GM18511 (cell line): ENCODE results near the gene PRR3.
"Not testable (repeated sequence)": the region's sequence is repeated elsewhere in the genome, so short reads cannot be mapped to it uniquely, and the experiment has no call there.

Experiments used
- ATAC-seq: cut with Tn5 transposase; IDR thresholded peaks from one replicate; pipeline ENCODE4 v1.9.1; 2021; ENCODE audit warnings: mild to moderate bottlenecking, moderate library complexity; ENCODE audit not compliant: unreplicated experiment

The PRR3 gene, protein sequence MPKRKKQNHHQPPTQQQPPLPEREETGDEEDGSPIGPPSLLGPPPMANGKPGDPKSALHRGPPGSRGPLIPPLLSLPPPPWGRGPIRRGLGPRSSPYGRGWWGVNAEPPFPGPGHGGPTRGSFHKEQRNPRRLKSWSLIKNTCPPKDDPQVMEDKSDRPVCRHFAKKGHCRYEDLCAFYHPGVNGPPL

DNA sequence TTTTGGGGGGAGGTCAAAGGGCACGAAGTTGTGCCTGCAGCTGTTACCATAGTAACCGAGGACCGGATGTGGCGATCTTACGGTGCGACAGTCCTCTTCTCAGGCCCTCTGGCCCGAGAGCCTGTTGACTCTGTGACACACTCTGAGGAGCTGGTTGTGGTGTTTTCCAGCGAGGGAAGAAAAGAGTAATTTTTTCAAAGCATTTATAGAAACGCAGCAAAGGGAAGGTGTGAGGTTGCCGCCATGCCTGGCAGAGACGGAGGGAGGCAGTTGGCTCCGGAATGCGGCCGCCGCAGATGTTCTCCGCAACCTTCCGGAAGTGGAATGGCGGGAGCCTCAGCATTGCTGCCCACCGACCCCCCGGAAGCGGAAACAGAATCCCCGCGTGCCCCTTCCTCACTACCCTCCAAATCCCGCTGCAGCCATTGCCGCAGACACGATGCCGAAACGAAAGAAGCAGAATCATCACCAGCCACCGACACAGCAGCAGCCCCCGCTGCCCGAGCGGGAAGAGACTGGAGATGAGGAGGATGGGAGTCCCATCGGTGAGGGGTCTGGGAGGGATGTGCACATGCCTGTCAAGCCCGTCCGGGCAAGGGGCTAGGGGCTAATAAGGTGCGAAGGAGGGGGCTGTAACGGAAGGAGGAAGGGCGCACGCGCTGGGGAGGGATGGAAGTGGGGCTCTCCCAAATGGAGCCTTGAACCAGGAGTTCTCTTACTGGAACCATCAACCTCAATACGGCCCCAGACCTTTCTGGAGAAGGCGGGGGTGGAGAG, at the start of gene PRR3:
TSS of gene PRR3 (plus strand) at position 390 of the 777 bp plus-strand sequence. CDS start at position 440, 50 bp downstream.
- peak; percentile 71 for ATAC-seq

DNA sequence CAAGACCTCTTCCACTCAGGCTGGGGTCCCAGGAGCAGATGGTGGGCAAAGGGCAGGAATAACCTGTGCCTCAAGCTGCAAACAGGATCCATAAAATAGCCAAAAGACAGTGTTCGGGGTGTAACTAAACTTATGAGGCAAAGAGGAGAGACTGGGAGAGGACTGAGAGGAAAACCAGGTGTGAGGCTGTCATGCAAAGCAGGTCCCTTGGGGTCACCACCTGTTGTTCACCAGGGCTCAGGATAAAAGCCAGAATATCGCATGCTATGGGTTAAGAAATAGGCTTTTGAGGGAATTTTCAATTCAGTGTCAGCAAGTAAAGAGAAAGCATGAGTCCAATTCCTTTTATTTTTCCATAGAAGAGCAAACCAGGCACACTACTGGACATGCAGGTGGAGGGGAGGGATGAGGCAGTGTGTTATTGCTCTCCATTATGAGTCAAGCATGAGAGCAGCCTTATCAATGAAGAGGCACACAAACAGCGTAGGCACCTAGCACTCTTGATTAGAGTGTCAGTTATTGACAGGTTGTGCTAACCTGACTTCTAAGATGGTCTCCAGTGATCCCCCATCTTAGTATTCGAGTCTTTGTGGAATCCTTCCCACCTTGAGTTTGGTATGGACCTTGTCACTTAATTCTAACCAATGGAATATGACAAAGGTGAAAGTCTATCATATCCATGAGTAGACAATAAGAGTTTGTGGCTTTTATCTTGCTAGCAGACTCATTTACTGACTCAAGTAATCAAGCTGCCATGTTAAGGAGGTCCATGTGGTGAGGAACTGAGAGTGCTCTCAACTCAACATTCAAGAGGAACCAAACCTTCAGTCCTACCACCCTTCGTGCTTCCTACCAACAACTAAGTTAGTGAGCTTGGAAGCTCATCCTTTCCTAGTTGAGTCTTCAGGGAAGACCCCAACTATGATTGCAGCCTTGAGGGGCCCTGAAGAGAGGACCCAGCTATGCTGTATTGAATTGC, 49.0 kb upstream of the PRR3 start:
- no peak for ATAC-seq

DNA sequence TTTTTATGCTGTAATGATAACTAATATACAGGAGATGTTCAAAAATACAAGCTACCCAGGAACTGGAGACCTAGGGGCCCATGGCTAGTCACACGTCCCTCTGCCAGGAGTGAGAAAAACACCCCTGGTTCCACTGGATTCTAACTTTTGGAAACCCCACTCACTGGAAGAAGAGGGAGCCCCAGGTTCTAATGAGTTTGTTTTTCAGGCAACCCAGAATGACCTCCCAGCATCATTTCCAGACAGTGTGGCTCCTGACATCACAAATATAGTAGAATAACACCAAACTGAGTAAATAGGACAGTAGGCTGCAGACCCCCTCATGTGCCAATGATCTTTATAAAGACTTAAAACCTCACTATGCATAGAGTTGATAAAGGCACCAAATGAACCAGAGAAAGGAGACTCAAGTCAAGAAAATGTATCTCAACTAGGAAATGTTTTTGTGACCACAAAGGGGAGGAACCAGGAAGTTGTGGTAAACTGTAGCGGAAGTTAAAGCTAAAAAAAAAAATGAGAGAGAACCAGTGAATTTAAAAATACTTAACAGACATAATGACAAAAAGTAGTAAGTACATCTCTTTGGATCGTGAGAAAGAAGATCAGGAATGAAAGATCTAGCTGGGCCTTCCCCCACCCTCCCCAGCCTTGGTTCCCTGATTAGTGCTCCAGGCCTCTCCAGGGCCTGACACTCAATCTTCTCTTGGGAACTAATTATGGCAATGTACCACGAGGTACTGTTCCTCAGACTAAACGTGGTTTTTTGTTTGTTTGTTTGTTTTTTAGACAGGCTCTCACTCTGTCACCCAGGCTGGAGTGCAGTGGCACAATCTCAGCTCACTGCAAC, 48.0 kb upstream of the PRR3 start:
- ATAC-seq: peak; percentile 63

DNA sequence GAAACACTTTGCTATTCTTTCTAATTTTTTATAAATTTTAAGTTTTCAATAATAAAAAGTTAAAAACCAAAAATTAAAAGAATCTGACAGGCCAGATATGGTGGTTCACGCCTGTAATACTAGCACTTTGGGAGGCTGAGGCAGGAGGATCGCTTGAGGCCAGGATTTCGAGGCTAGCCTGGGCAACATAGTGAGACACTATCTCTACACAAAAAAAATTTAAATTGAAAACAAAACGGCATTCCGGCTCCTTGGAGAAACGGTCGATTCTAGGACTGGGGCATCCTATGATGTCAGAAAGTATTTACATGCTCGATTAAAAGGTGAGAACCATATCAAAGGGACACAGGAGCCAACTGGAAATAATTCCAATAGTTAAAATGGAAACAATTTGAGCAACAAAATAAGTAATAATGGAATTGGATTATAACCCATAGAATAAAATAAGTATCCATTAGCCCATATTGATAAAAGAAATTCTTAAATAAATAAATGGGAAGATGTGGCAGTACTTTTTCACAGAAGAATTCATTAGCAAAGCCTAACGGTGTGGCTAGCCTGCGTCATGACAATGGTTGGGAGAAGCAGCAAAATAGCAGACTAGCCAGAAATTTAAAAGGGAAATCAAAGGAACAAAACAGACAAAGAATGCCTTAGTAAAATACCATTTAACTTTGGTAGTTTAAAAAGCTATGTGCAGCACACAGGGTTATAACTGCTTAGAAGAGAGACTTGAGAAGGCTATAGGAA, 46.5 kb upstream of the PRR3 start:
- ATAC-seq: no peak

DNA sequence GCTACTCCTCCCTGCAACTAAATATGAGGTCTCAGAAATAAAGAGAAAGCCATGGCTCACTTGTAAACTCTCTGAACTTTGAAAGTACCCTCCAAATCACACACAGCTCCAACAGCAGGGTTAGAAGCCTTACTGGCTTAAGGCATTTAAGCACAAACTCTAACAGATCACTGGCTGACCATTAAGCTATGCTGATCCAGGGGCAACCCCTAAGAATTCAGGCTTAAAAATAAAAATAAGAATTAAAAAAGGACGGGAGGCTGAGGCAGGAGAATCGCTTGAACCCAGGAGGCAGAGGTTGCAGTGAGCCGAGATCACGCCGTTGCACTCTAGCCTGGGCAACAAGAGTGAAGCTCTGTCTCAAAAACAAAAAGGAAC, 45.9 kb upstream of the PRR3 start:
- ATAC-seq: no peak

DNA sequence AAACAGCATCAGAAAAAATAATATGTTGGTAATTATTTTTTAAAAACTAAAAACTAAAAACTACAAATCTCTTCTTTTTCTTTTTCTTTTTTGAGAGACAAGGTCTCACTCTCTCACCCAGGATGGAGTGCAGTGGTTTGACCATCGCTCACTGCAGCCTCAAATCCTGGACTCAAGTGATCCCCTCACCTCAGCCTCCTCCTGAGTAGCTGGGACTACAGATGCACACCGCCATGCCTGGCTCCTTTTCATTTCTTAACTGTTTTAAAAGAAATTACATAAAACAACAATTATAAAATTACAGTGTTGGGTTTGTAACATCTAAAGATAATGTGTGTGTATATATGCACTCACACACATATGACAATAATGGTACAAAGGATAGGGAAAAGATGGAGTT, 43.6 kb upstream of the PRR3 start:
- ATAC-seq: no peak

DNA sequence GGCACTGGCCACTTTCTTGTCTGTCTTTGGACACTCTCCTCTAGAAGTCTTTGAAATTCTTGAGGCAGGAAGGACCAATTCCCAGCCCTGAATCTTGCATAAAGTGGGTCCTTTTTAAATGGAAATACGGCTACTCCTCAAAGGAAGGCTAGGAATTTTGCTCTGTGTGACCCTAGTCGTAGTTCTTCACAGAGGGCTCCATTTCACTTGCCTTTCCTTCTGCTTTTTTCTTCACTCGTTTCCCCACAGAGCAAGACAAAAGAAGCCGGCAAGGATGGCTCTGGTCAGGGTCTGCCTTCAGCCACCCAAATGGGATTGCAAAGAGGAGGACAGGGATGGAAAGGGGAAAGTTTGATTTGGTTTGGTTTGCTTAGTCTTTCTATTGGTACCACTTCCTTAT, 42.0 kb upstream of the PRR3 start:
- no peak for ATAC-seq

DNA sequence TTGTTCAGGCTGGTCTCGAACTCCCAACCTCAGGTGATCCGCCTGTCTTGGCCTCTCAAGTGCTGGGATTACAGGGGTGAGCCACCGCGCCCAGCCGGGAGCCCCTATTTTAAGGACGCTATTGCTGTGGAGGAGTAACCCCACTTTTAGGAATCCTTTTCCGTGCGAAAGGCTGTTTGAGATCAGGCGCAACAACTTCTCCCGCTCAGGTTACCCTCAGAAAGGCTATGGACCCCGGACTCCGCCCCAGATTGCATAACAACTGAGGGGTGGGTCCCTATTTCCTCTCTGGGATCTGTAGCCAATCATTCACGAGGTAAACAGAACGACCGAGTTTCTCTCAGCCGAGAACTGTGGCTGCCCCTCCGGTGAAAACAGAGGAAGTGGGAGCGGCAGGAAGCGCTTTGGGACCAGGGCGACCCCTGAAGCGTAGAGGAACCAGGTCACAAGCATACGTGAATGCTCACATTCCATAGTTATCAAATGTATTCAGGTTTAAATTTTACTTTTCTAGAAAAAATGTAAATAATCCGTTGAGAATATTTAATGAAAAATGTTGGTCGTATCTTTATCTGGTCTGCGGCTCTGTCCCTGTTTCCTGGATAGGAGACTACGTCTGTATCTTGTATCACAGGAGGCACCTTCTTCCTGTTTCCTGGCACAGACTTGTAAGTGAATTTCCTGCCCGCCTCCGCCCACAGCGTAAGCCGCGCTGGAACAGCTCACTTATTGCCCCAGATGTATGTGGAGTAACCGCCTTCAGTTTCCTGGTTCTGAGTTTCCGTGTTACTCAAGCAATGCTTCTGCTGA, 40.9 kb upstream of the PRR3 start:
- ATAC-seq: peak; percentile 78

DNA sequence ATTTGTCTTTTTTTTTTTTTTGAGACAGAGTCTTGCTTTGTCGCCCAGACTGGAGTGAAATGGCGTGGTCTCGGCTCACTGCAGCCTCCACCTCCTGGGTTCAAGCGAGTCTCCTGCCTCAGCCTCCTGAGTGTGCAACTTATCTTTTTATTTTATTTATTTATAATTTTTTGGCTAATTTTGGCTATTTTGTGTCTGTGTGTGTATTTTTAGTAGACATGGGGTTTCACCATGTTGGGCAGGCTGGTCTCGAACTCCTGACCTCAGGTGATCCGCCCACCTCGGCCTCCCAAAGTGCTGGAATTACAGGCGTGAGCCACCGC, 40.4 kb upstream of the PRR3 start:
- ATAC-seq: not testable (repeated sequence)

DNA sequence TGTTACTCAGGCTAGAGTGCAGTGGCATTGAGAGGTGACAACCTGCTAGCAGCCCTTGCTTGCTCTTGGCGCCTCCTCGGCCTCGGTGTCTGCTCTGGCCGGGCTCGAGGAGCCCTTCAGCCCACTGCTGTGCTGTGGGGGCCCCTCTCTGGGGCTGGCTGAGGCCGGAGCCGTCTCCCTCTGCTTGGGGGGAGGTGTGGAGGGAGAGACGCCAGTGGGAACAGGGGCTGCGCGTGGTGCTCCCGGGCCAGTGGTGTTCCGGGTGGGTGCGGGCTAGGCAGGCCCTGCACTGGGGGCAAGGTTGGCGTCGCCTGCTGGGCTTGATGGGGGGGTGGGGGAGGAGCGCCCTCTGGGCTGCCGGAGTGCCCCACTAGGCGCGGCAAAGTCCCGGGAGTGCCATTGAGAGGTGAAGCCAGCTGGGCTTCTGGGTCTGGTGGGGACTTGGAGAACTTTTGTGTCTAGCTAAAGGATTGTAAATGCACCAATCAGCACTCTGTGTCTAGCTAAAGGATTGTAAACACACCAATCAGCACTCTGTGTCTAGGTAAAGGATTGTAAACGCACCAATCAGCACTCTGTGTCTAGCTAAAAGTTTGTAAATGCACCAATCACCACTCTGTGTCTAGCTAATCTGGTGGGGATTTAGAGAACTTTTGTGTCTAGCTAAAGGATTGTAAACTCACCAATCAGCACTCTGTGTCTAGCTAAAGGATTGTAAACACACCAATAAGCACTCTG, 39.2 kb upstream of the PRR3 start:
- ATAC-seq: not testable (repeated sequence)

DNA sequence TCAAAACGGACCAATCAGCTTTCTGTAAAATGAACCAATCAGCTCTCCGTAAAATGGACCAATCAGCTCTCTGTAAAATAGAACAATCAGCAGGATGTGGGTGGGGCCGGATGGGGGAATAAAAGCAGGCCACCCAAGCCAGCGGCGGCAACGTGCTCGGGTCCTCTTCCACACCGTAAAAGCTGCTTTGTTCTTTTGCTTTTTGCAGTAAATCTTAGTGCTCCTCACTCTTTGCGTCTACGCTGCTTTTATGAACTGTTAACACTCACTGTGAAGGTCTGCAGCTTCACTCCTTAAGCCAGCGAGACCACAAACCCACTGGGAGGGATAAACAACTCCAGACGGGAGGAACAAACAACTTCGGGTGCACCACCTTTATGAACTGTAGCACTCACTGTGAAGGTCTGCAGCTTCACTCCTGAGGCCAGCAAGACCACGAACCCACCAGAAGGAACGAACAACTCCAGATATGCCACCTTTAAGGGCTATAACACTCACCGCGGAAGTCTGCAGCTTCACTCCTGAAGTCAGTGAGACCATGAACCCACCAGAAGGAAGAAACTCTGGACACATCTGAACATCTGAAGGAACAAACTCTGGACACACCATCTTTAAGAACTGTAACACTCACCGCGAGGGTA, 38.5 kb upstream of the PRR3 start:
- not testable (repeated sequence) for ATAC-seq

DNA sequence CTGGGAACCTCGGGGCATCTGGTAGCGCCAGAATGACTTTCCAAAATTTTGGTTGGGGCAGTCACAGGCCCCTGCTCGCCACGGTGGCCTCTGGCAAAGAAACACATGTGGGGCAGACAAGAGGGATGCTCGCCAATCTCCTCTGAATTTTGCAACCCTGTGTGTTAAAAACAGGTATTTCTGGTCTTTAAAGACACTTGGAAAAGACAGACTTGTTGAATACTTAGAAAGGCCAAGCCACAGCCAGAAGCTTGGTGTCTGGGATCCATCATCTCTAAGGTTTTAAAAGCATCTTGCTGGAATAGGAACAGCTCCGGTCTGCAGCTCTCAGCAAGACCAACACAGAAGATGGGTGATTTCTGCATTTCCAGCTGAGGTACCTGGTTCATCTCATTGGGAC, 36.6 kb upstream of the PRR3 start:
- ATAC-seq: no peak

DNA sequence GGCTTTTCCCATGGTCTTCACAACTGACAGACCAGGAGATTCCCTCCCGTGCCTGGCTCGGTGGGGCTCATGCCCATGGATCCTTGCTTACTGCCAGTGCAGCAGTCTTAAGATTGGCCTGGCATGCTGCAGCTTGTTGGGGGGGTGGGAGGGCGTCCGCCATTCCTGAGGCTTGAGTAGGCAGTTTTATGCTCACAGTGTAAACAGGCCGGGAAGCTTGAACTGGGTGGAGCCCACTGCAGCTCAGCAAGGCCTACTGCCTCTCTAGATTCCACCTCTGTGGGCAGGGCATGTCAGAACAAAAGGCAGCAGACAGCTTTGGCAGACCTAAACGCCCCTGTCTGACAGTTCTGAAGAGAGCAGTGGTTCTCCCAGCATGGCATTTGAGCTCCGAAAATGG, 36.0 kb upstream of the PRR3 start:
- not testable (repeated sequence) for ATAC-seq

DNA sequence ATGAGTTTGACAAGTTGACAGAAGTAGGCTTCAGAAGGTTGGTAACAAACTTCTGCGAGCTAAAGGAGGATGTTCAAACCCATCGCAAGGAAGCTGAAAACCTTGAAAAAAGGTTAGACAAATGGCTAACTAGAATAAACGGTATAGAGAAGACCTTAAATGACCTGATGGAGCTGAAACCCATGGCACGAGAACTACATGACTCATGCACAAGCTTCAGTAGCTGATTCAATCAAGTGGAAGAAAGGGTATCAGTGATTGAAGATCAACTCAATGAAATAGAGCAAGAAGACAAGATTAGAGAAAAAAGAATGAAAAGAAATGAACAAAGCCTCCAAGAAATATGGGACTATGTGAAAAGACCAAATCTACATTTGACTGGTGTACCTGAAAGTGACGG, 35.1 kb upstream of the PRR3 start:
- not testable (repeated sequence) for ATAC-seq

DNA sequence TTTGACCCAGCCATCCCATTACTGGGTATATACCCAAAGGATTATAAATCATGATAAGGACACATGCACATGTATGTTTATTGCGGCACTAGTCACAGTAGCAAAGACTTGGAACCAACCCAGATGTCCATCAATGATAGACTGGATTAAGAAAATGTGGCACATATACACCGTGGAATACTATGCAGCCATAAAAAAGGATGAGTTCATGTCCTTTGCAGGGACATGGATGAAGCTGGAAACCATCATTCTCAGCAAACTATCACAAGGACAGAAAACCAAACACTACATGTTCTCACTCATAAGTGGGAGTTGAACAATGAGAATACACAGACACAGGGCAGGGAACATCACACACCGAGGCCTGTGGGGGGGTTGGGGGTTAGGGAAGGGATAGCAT, 30.7 kb upstream of the PRR3 start:
- not testable (repeated sequence) for ATAC-seq

DNA sequence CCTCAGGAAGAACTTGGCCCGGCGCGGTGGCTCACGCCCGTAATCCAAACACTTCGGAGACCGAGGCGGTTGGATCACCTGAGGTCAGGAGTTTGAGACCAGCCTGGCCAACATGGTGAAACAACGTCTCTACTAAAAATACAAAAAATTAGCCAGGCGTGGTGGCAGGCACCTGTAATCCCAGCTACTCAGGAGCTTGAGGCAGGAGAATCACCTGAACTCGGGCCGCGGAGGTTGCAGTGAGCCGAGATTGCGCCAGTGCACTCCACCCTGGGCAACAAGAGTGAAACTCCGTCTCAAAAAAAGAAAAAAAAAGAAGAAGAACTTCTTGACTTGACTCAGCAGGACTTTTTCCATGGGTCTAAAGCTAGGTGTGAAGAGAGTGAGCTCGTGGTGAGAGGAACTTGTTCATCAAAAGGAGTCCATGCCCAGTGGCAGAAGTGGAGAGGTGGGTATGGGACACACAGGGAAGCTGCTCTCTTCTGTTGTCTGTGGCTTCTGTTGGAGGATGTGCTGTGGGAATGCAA, 27.7 kb upstream of the PRR3 start:
- peak; percentile 67 for ATAC-seq

DNA sequence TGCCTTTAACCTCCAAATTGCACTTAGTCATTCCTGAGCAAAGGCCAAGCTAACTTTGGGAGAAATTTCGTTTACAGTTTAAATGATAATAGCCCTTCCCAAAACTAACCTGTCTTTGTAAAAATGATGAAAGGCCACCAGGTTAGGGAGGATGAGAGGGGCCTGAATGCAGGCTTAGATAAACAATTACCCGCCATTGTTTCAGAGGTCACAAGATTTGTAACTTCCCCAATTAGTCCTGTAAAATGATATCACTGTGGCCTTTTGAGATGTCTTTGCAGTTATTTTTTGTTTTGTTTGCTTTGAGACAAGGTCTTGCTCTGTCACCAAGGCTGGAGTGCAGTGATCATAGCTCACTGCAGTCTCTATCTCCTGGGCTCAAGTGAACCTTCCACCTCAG, 27.1 kb upstream of the PRR3 start:
- ATAC-seq: no peak
